Fibroblast of villous mesenchyme (primary cell): ENCODE measurements around the gene CD151. TPM values are rescaled to one million over a fixed set of nuclear protein-coding genes. Genes with fewer than 3 reads are reported as not detected.

Experiments used
- DNase-seq: peaks from one replicate; pipeline ENCODE4 v3.0.0-alpha.2; 2010; ENCODE audit warnings: low read depth
- H3K4me3 ChIP-seq: 2 replicates; pipeline ENCODE4 v1.5.1; 2011; ENCODE audit warnings: low read depth, mild to moderate bottlenecking, low read length
- CTCF ChIP-seq: IDR thresholded peaks from 2 replicates; pipeline ENCODE4 v1.5.1; 2012; ENCODE audit warnings: low read depth, mild to moderate bottlenecking, low read length; ENCODE audit not compliant: insufficient read depth
- total RNA-seq: library from RNA; depleted of rRNA; stranded (reverse); fragments of >200 nt; gene quantifications from 2 replicates; pipeline ENCODE4 v1.2.3, GENCODE V29; 2012

Gene CD151
- total RNA-seq, 1 donor, result 218 TPM

GRCh38 chr11:788953-789940 lies 43.5 kb upstream of the CD151 start:
- DNase-seq, result no peak
- no peak for TF ChIP-seq CTCF
- H3K4me3 ChIP-seq, result no peak overlapping the region

DNA sequence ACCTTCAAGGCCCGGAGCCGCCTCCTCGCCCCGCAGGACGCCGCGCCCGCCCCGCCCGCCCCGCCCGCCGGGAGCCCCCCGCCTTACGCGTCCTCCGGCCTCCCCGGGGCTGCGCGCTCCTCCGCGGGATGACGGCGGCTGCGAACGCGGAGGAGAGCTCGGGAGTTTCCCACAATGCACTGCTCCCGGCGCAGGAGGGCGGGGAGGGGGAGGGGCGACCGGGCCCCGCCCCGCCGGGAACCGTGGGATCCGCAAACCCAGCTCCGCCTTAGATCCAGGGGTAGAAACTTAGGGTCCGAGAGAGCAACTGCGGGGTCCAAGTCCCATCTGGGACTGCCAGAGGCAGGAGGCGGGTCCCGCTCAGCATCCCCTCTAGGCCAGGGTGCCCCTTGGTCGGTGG lies 42.8 kb upstream of the CD151 start, which contains the start of gene CEND1:
Gene CEND1, minus strand, starts transcription at position 148 of the 400 bp plus-strand sequence. CDS start 1,514 bp downstream, outside the sequence.
- no peak for DNase-seq
- H3K4me3 ChIP-seq, result no peak within 1 kb of the TSS
- no peak for TF ChIP-seq CTCF

GRCh38 chr11:790721-791564 lies 41.8 kb upstream of the CD151 start:
- no peak for DNase-seq
- no peak overlapping the region for H3K4me3 ChIP-seq
- no peak for TF ChIP-seq CTCF

- H3K4me3 ChIP-seq, result no peak overlapping the region
These were observed 40.9 kb upstream of the CD151 start for GRCh38 chr11:791658-792534.

GRCh38 chr11:792535-792821 lies 40.3 kb upstream of the CD151 start:
- no peak for DNase-seq
- no peak for TF ChIP-seq CTCF

More at GRCh38 chr11:791658-792534, 40.9 kb upstream of the CD151 start:
- no peak for DNase-seq
- no peak for TF ChIP-seq CTCF

GRCh38 chr11:792873-793272 lies 39.9 kb upstream of the CD151 start:
- DNase-seq, result no peak

More at GRCh38 chr11:792535-792821, 40.3 kb upstream of the CD151 start:
- no peak overlapping the region for H3K4me3 ChIP-seq

More at GRCh38 chr11:792873-793272, 39.9 kb upstream of the CD151 start:
- no peak overlapping the region for H3K4me3 ChIP-seq
- no peak for TF ChIP-seq CTCF
